ENCODE data around the gene PRUNE2. TPM values are rescaled to one million over a fixed set of nuclear protein-coding genes. Genes with fewer than 3 reads are reported as not detected.

Gene PRUNE2
- total RNA-seq, 3 donors from 2014 or later = 4.6 to 14.7 (median 12.0) TPM

GRCh38 chr9:76856016-76856415 lies 49.9 kb downstream of the PRUNE2 start:
- no peak overlapping the region for H3K27ac ChIP-seq
- no peaks in the 10 kb centered on the region for H3K36me3 ChIP-seq

DNA sequence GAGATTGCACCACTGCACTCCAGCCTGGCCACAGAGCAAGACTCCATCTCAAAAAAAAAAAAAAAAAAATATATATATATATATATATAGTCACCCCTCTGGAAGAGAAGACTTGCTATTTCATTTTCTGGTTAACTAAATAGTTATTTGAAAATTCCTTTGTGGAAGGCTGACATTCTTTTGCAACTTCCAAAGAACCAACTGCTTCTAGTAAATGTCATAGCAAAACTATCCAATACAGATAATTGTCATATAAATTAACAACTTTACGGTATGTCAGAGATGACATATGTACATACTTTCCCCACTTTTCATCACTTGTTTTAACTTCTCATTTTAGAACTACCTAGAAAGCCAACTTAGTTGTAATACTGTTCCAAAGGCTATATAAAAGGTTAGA lies 50.9 kb downstream of the PRUNE2 start:
- no peak for TF ChIP-seq POLR2AphosphoS5 (IDR thresholded peaks at IDR 0.05)
- no peak for TF ChIP-seq POLR2A (IDR thresholded peaks at IDR 0.05)
- no peak for TF ChIP-seq CTCF (IDR thresholded peaks at IDR 0.05)
- no peak for DNase-seq (ENCODE audit: low spot score in 2 of 2)
- no peaks in the 10 kb centered on the region for H3K36me3 ChIP-seq
- no peaks in the 10 kb centered on the region for H3K27me3 ChIP-seq
- H3K27ac ChIP-seq = no peak overlapping the region
- H3K9me3 ChIP-seq = no peaks in the 10 kb centered on the region
- no peaks in the 10 kb centered on the region for H3K4me1 ChIP-seq
- intact Hi-C loops (cut with DNase I; ENCODE audit: low total_unique reads) = no loop called here
- H3K4me3 ChIP-seq = no peak overlapping the region

More at GRCh38 chr9:76856016-76856415, 49.9 kb downstream of the PRUNE2 start:
- DNase-seq (ENCODE audit: low spot score in 2 of 2) = no peak
- no peaks in the 10 kb centered on the region for H3K9me3 ChIP-seq
- no peaks in the 10 kb centered on the region for H3K27me3 ChIP-seq
- intact Hi-C loops (cut with DNase I; ENCODE audit: low total_unique reads) = no loop called here
- no peak for TF ChIP-seq CTCF (IDR thresholded peaks at IDR 0.05)
- TF ChIP-seq POLR2A (IDR thresholded peaks at IDR 0.05) = no peak
- no peak for TF ChIP-seq POLR2AphosphoS5 (IDR thresholded peaks at IDR 0.05)
- no peak overlapping the region for H3K4me3 ChIP-seq
- H3K4me1 ChIP-seq = no peaks in the 10 kb centered on the region

GRCh38 chr9:76852026-76852425 lies 53.9 kb downstream of the PRUNE2 start:
- Histone ChIP-seq H3K36me3 (no peaks in the 10 kb centered on the region), H3K27me3 (no peaks in the 10 kb centered on the region), H3K9me3 (no peaks in the 10 kb centered on the region), H3K4me1 (no peaks in the 10 kb centered on the region), H3K4me3 (no peak overlapping the region), H3K27ac (no peak overlapping the region)
- TF ChIP-seq CTCF (IDR thresholded peaks at IDR 0.05) = no peak
- TF ChIP-seq POLR2A (IDR thresholded peaks at IDR 0.05) = no peak
- no peak for TF ChIP-seq POLR2AphosphoS5 (IDR thresholded peaks at IDR 0.05)
- intact Hi-C loops (cut with DNase I; ENCODE audit: low total_unique reads) = no loop called here
- DNase-seq (ENCODE audit: low spot score in 2 of 2) = no peak

- DNase-seq (ENCODE audit: low spot score in 2 of 2) = no peak
- no peak for TF ChIP-seq POLR2A (IDR thresholded peaks at IDR 0.05)
- TF ChIP-seq POLR2AphosphoS5 (IDR thresholded peaks at IDR 0.05) = no peak
- no peak for TF ChIP-seq CTCF (IDR thresholded peaks at IDR 0.05)
Observed at GRCh38 chr9:76846297-76846696, 59.6 kb downstream of the PRUNE2 start.

GRCh38 chr9:76845254-76845653 lies 60.7 kb downstream of the PRUNE2 start:
- H3K36me3 ChIP-seq = no peaks in the 10 kb centered on the region
- DNase-seq (ENCODE audit: low spot score in 2 of 2) = no peak
- H3K27me3 ChIP-seq = no peaks in the 10 kb centered on the region
- no peaks in the 10 kb centered on the region for H3K9me3 ChIP-seq
- no peak overlapping the region for H3K4me3 ChIP-seq
- H3K27ac ChIP-seq = no peak overlapping the region
- no peak for TF ChIP-seq POLR2A (IDR thresholded peaks at IDR 0.05)
- TF ChIP-seq POLR2AphosphoS5 (IDR thresholded peaks at IDR 0.05) = no peak
- no peak for TF ChIP-seq CTCF (IDR thresholded peaks at IDR 0.05)
- H3K4me1 ChIP-seq = no peaks in the 10 kb centered on the region
- intact Hi-C loops (cut with DNase I; ENCODE audit: low total_unique reads) = loop anchor here (10.0 kb wide), 1 partner anchor 470 kb away; no protein-coding TSS in a partner anchor

More at GRCh38 chr9:76846297-76846696, 59.6 kb downstream of the PRUNE2 start:
- intact Hi-C loops (cut with DNase I; ENCODE audit: low total_unique reads) = loop anchor here (10.0 kb wide), 1 partner anchor 471 kb away; no protein-coding TSS in a partner anchor
- H3K4me1 ChIP-seq = no peaks in the 10 kb centered on the region
- no peaks in the 10 kb centered on the region for H3K27me3 ChIP-seq
- no peak overlapping the region for H3K4me3 ChIP-seq
- H3K36me3 ChIP-seq = no peaks in the 10 kb centered on the region
- H3K9me3 ChIP-seq = no peaks in the 10 kb centered on the region
- H3K27ac ChIP-seq = no peak overlapping the region

Data from breast epithelium (tissue), 4 donors.